8988T (cell line): ENCODE measurements around the gene MLH3.

ENCODE experiments used
- DNase-seq: peaks from one replicate; pipeline ENCODE4 v3.0.0; 2011

Gene MLH3

DNA sequence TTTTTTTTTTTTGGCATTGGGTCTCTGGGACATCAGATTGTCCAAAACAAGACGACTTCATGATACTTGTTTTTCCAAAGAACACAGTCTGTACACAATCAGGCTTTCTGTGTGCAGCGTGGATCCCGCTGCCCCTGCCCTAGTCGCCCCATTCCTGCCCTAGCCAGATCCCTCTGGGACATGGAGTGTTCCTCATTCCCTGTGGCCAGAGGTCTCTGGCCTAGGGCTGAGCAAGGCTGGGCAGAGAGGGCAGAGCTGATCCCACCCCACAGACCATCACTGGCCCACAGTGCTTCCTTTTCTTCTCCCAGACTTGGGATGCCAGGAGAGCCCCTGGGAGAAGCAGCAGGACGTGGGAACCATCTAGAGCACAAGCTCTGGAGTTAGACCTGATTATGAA is 69.4 kb downstream of the MLH3 start:
- no peak for DNase-seq

GRCh38 chr14:74981462-74981782 is 69.8 kb downstream of the MLH3 start:
- no peak for DNase-seq

- DNase-seq, result no peak
Measured at GRCh38 chr14:74980731-74981461, 70.4 kb downstream of the MLH3 start.

DNA sequence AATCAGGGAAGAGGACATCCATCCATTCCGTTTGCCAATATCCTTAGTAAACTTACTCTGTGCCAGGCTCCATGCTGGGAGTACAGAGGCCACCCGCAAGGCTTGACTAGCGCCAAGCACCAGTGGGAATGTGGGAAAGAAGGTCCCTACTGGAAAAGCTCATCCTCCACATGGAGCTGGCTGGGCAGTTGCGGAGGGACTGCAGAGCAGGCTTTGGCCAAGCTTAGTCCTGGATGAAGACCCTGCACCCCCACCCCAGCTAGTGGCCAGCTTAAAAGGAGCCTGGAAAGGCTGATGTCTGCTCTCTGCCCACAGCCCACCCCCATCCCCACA is 70.9 kb downstream of the MLH3 start:
- DNase-seq, result no peak

DNA sequence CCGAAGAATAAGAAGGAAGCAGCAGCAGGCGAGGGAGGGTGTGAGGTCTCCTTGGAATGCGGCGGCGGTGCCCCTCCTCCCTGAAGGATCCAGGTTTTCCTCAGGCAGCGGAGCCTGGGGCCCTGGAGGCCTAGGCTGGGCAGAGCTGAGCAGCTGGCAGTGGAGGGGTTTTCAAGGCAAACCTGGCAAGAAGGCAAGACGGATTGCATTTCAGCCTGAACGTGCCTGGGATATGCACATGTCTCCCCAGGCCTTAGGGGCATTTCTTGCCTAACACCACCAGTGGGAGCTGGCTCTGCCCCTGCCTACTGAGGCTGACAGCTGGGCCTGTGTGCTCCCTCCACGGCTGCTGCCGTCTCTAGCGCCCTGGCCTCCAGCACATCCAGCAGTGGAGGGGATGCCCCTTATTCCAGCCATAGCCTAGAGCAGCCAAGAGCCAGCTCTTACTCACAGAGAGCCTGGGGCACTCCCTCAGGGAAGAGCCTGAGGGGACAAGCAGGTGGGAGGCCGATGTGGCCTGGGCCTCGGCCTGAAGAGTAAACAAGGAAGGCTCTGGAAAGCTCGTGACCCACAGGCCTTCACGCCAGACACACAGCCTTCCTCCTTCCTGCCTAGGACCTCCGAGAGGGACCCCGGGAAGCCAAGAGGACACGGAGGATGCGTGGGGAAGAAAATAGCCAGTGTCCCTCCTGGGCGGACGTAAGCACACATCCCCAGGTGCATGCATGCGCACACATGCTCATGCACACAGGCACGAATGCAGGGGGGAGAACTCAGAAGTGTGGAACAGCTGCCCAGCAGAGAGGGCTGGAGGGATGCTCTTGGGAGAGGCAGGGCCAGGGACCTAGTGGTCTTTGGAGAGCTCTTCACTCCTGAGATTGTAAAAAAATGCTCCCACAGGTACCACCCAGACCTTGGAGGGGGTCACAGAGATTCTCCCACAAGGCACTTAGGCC is 71.5 kb downstream of the MLH3 start:
- no peak for DNase-seq

- no peak for DNase-seq
Measured at GRCh38 chr14:74979029-74979428, 72.2 kb downstream of the MLH3 start.

DNA sequence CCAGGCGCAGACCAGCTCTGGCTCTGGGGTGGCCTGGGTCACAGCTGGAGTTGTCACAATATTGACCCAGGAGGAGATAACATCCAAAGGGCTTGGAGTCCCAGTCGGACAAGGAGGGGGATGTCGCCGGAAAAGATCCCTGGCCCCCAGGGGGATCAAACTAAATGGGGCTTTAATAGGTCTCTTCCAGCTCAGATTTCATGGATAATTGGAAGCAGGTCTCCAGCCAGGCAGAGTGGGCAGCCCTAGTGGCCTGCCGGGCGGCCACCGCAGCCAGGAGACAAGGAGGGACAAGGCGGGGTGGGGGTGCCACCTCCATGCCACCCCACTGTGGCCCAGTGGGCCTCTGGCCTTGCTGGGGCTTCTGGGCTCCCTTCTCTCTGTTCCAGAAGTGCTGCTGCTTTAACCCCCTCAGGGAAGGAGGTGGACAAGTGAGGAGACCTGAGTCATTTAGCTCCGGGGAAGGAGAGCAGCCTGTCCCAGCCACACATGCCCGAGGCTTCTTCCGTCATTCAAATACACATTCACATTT is 72.8 kb downstream of the MLH3 start:
- no peak for DNase-seq

DNA sequence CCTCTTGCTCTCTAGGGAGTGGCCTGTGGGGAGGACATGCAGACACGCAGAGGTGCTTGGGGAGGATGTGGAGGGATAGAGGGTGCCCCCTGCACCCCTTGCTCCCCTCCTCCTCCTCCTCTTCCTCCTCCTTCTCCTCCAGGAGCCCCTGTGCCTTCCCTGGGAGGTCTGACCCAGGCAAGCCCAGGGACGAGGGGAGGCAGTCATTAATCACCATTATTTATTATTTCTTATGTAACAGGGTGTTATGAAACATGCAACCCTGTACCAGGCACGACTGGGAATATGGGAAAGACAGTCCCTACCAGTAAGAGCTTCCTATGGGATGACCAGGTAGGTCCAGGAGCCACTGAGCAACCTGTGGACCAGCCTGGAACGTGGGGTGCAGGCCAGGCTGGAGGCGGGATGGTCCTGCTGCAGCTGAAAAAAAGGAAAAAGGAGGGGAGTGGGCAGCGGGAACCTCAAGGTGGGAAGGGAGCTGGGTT is 73.3 kb downstream of the MLH3 start:
- no peak for DNase-seq

DNA sequence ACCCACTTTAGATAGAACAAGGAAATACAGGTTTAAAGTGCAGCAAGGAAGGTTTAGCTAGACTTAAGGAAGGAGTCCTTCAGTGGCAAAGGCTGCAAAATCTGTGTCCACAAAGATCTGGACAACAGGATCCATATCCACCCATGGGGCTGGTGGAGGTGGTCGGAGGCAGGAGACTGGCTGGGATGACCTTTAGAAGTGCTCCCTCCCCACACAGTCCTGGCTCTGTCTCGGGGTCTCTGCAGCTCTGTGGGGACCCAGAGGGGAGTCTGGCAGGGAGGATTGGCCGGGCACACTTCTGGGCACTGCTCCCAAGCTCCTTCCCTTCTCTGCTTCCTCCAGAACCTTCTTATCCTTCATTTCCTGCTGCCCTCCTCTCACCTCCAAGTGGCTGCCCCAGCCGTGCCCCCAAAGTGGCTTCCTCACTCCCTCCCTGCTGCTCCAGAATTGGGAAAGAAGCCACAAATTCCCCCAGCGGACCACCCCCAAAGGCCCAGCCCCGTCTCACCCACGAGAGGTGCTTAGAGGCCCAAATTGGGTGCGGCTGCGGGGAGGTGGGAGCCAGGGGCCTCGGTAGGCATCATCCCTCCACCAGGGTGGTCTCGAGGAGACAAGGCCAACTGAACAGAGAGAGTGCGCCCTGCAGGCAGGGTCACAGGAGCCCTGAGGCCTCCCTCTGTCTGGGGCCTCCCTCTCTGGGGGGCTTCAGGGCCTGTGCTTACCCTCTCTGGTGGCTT is 73.9 kb downstream of the MLH3 start:
- DNase-seq, result no peak

- no peak for DNase-seq
Measured at GRCh38 chr14:74976264-74977113, 74.8 kb downstream of the MLH3 start.

DNA sequence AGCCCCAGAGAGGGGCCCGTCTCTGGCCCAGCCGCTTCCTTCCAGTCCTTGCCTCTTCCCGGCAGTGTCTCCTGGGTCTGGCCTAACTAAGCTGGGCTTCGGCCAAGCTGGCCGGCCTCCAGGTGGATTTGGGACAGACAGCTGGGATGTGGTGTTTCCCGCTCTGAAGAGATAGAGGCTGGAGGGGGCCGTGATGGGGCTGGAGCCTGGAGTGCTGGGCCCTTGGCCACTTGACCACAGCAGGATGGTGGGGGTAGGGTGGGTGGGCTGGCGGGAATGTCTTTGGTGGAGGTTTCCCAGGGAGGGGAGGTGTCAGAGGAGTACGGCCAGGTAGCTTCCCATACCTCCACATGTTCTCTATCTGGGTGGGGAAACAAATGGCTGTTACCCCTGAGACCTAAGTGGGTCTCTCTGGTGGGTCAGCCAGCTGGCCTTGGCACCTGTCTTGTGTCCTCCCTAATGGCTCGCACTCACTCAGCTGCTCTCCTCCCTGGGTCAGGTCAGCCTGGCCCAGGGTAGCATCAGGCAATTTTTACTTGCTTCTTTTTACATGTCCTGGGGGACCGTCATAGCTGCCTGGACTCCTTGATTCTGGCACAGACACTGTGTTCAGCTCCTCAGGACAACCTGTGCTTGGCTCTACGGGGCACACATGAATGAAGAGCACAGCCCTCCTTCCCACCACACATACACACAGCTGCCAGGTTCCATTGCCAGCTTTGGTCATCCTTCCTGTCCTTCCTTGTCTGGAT is 76.0 kb downstream of the MLH3 start:
- no peak for DNase-seq

GRCh38 chr14:74974364-74975058 is 76.8 kb downstream of the MLH3 start:
- no peak for DNase-seq

DNA sequence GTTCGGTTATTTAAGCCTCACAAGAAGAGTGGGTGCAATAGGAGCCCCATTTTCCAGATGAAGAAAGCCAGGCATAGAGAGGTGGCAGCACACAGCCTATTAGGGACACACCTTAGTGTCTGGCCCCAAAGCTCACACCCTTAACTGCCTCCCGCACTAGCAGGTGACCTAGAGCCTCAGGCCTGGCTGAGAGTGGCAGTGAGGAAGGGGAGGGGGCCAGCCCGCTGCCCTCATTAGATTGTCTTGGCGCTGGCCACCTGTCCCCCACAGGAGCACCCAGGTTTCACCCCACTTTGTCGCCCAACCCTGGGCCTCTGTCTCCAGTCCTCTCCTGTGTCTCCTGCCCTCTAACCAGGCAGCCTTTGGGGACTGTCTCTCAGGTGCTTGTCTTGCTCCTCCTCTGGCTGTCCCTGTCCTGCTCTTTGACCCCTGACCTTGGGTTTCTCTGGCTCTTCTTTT is 77.3 kb downstream of the MLH3 start:
- no peak for DNase-seq

GRCh38 chr14:74973003-74973653 is 78.1 kb downstream of the MLH3 start:
- no peak for DNase-seq

- no peak for DNase-seq
Measured at GRCh38 chr14:74968811-74969210, 82.5 kb downstream of the MLH3 start.

DNA sequence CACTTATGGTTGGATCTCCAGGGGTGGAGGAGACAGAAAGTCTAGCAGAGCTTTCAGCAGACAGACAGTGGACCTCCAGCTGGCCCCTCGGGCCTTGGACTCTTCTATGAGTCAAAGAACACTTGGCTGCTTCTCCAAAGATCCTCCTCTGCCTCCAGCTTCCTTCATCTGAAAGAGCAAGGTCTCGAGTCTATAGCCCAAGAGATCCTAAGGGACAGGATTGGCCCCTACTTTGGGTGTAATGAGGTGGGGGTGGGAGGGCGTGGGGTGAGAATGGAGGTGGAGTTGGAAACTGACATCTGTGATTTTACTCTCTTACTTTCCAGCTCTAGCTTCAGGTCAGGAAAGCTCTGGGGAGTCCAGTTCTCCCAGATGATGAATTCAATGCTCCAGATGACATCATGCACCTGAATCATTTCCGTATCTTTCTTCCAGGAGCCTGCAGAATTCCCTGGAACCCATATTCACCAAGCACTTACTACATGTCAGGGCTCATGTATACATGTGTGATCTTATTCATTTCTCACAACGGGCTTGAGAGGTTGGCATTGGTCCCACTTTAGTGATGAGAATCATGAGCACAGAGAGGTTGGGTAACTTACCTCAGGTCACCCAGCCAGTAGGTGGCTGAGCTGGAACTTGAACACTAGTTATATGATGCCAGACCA is 85.6 kb downstream of the MLH3 start:
- DNase-seq, result no peak

GRCh38 chr14:74964787-74965485 is 86.3 kb downstream of the MLH3 start:
- DNase-seq, result no peak
